HFFc6 (cell line): Measurements from ENCODE around the gene PIM2. TPM values are rescaled to one million over a fixed set of nuclear protein-coding genes. Genes with fewer than 3 reads are reported as not detected.

Experiments
- DNase-seq: peaks from one replicate; pipeline ENCODE4 v3.0.0-alpha.2; 2018
- H3K27ac Mint-ChIP-seq: 2 replicates; pipeline ENCODE4 v1.8.0; 2020; ENCODE audit warnings: mild to moderate bottlenecking, mixed read lengths
- H3K27me3 Mint-ChIP-seq: 2 replicates; pipeline ENCODE4 v1.8.0; 2021; ENCODE audit warnings: mild to moderate bottlenecking, moderate library complexity, mixed read lengths; ENCODE audit not compliant: insufficient read depth
- H3K36me3 Mint-ChIP-seq: 2 replicates; pipeline ENCODE4 v1.8.0; 2021; ENCODE audit warnings: low read depth, mixed read lengths
- H3K4me1 Mint-ChIP-seq: 2 replicates; pipeline ENCODE4 v1.8.0; 2020; ENCODE audit warnings: low read depth, mixed read lengths
- H3K4me3 Mint-ChIP-seq: 2 replicates; pipeline ENCODE4 v1.8.0; 2020; ENCODE audit warnings: mild to moderate bottlenecking, moderate library complexity, mixed read lengths
- H3K9me3 Mint-ChIP-seq: 2 replicates; pipeline ENCODE4 v1.8.0; 2020; ENCODE audit warnings: mild to moderate bottlenecking, mixed read lengths
- total RNA-seq, 6 experiments: library from RNA; stranded (reverse); fragmentation: NEBNext Ultra II Directional; extraction: Animal tissue kit (Norgen Biotek cat#: 25700); gene quantifications; 2 replicates in 1 of 6; 3 replicates in 5 of 6; pipeline ENCODE4 v1.2.3, GENCODE V29; 2021
- TF ChIP-seq, protein P1 (sequence below): fragments of 200-600 bp; sonication (generic); IDR thresholded peaks from 2 replicates; pipeline ENCODE4 v1.5.0; 2021; ENCODE audit warnings: antibody characterized with exemption, mild to moderate bottlenecking

PIM2 gene
- total RNA-seq, 6 experiments from 2014 or later, result 5.8 to 7.5 (median 6.5) TPM

DNA sequence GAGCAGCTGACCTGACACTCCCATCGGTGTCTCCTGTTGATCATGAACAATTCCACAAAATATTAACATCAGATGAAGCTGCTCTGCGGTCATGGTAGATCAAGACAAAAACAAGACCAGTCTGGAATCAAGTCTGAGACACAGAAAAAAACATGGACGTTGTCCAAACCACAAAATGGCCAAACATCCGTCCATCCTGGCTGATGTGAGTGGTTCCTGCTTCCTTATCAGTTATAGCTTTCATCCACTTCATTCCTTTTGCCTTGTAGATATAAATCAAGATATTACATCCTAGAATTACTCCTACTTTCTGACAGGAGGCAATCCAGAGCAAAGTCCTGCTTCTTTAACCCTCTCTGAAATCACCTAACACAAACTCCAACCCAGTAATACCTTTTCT lies 54.6 kb downstream of the PIM2 start:
- no peak overlapping the region for H3K4me3 Mint-ChIP-seq
- DNase-seq, result peak; percentile 13
- peaks cover 15% of the 10 kb centered on the region for H3K27me3 Mint-ChIP-seq
- peaks cover 19% of the 10 kb centered on the region for H3K4me1 Mint-ChIP-seq
- no peaks in the 10 kb centered on the region for H3K36me3 Mint-ChIP-seq
- no peak overlapping the region for H3K27ac Mint-ChIP-seq
- no peaks in the 10 kb centered on the region for H3K9me3 Mint-ChIP-seq
- TF ChIP-seq, protein P1, sequence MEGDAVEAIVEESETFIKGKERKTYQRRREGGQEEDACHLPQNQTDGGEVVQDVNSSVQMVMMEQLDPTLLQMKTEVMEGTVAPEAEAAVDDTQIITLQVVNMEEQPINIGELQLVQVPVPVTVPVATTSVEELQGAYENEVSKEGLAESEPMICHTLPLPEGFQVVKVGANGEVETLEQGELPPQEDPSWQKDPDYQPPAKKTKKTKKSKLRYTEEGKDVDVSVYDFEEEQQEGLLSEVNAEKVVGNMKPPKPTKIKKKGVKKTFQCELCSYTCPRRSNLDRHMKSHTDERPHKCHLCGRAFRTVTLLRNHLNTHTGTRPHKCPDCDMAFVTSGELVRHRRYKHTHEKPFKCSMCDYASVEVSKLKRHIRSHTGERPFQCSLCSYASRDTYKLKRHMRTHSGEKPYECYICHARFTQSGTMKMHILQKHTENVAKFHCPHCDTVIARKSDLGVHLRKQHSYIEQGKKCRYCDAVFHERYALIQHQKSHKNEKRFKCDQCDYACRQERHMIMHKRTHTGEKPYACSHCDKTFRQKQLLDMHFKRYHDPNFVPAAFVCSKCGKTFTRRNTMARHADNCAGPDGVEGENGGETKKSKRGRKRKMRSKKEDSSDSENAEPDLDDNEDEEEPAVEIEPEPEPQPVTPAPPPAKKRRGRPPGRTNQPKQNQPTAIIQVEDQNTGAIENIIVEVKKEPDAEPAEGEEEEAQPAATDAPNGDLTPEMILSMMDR, result no peak

Other genes starting within 250 kb of the PIM2 start
- under 1 TPM in 1 of 6 experiments, not detected in 5; 0.69 TPM for gene WAS, start 235.2 kb downstream of the PIM2 start, total RNA-seq
- 10 to 100 TPM in 4 of 6 experiments, 1 to 10 TPM in 2; 6.9 to 12.0 (median 11.4) TPM for gene SUV39H1, start 222.3 kb downstream of the PIM2 start, total RNA-seq
- gene GLOD5, start 157.3 kb downstream of the PIM2 start, total RNA-seq, result not detected
- gene GATA1, start 132.4 kb downstream of the PIM2 start, total RNA-seq, result not detected
- gene HDAC6, start 117.0 kb downstream of the PIM2 start, total RNA-seq, result 10 to 100 TPM; 22.4 to 30.8 (median 27.1) TPM
- gene ERAS, start 92.5 kb downstream of the PIM2 start, total RNA-seq, result not detected
- gene PCSK1N, start 83.4 kb downstream of the PIM2 start, total RNA-seq, result not detected
- gene TIMM17B, start 21.3 kb downstream of the PIM2 start, total RNA-seq, result 10 to 100 TPM; 53.0 to 65.2 (median 61.6) TPM
- gene PQBP1, start 21.1 kb downstream of the PIM2 start, total RNA-seq, result 10 to 100 TPM; 66.3 to 82.1 (median 71.1) TPM
- gene SLC35A2, start 7.4 kb downstream of the PIM2 start, total RNA-seq, result 10 to 100 TPM; 45.0 to 53.7 (median 47.0) TPM
- gene OTUD5, start 38.6 kb upstream of the PIM2 start, total RNA-seq, result 10 to 100 TPM; 47.6 to 55.0 (median 52.7) TPM
- 1 to 10 TPM; 3.0 to 6.2 (median 5.4) TPM for gene KCND1, start 52.8 kb upstream of the PIM2 start, total RNA-seq
- 10 to 100 TPM; 23.2 to 32.1 (median 27.5) TPM for gene GRIPAP1, start 83.2 kb upstream of the PIM2 start, total RNA-seq
- 10 to 100 TPM; 76.6 to 89.1 (median 83.9) TPM for gene TFE3, start 124.3 kb upstream of the PIM2 start, total RNA-seq
- gene CCDC120, start 140.0 kb upstream of the PIM2 start, total RNA-seq, result under 1 TPM in 4 of 6 experiments, not detected in 2; 0.05 to 0.62 (median 0.24) TPM
- 100 to 1,000 TPM in 1 of 6 experiments, 10 to 100 TPM in 5; 68.0 to 100 (median 76.7) TPM for gene PRAF2, start 155.0 kb upstream of the PIM2 start, total RNA-seq
- gene WDR45, start 160.9 kb upstream of the PIM2 start, total RNA-seq, result 10 to 100 TPM; 37.4 to 46.6 (median 41.0) TPM
- gene GPKOW, start 204.7 kb upstream of the PIM2 start, total RNA-seq, result 10 to 100 TPM; 20.6 to 27.0 (median 23.7) TPM
- 1 to 10 TPM in 5 of 6 experiments, under 1 TPM in 1; 0.94 to 1.9 (median 1.1) TPM for gene MAGIX, start 243.7 kb upstream of the PIM2 start, total RNA-seq